Measurements from ENCODE around the gene CLTRN.

Gene CLTRN

GRCh38 chrX:15619053-15619755 lies 45.4 kb downstream of the CLTRN start:
- DNase-seq (ENCODE audit: insufficient read length, low spot score) (no peak), FAIRE-seq (no peak)
- TF ChIP-seq, protein P1, sequence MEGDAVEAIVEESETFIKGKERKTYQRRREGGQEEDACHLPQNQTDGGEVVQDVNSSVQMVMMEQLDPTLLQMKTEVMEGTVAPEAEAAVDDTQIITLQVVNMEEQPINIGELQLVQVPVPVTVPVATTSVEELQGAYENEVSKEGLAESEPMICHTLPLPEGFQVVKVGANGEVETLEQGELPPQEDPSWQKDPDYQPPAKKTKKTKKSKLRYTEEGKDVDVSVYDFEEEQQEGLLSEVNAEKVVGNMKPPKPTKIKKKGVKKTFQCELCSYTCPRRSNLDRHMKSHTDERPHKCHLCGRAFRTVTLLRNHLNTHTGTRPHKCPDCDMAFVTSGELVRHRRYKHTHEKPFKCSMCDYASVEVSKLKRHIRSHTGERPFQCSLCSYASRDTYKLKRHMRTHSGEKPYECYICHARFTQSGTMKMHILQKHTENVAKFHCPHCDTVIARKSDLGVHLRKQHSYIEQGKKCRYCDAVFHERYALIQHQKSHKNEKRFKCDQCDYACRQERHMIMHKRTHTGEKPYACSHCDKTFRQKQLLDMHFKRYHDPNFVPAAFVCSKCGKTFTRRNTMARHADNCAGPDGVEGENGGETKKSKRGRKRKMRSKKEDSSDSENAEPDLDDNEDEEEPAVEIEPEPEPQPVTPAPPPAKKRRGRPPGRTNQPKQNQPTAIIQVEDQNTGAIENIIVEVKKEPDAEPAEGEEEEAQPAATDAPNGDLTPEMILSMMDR (IDR thresholded peaks at IDR 0.05; ENCODE audit: insufficient read depth, missing control alignments): no peak

GRCh38 chrX:15617111-15617510 lies 47.5 kb downstream of the CLTRN start:
- FAIRE-seq: no peak
- TF ChIP-seq, protein P1 (IDR thresholded peaks at IDR 0.05; ENCODE audit: insufficient read depth, missing control alignments): no peak

GRCh38 chrX:15616531-15616930 lies 48.1 kb downstream of the CLTRN start:
- TF ChIP-seq, protein P1 (IDR thresholded peaks at IDR 0.05; ENCODE audit: insufficient read depth, missing control alignments): no peak
- FAIRE-seq: no peak
- no peak for DNase-seq (ENCODE audit: insufficient read length, low spot score)

More at GRCh38 chrX:15617111-15617510, 47.5 kb downstream of the CLTRN start:
- no peak for DNase-seq (ENCODE audit: insufficient read length, low spot score)

GRCh38 chrX:15607067-15607466 lies 57.5 kb downstream of the CLTRN start:
- no peak for DNase-seq (ENCODE audit: insufficient read length, low spot score)
- FAIRE-seq: no peak
- TF ChIP-seq, protein P1 (IDR thresholded peaks at IDR 0.05; ENCODE audit: insufficient read depth, missing control alignments): no peak

GRCh38 chrX:15606136-15606535 lies 58.5 kb downstream of the CLTRN start:
- no peak for DNase-seq (ENCODE audit: insufficient read length, low spot score)
- FAIRE-seq: no peak
- TF ChIP-seq, protein P1 (IDR thresholded peaks at IDR 0.05; ENCODE audit: insufficient read depth, missing control alignments): no peak

DNA sequence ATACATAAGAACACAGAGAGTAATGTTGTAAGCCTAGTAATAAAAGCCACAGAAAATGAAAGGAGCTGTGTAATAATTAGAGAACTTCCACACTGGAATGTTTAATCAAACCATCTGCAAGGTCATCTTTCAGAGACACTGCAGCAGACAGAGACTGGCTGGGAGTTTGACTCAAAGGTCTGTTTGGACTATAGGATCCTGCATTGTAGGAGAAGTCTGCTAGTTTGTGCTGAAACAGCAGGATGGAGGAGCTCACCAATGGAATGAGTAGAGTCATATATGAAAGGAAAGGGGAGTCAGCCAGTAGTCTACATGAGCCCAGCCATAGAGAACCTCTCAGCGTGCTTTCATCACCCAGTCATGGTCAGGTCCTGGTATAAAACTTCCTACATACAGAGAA lies 59.4 kb downstream of the CLTRN start:
- TF ChIP-seq, protein P1 (IDR thresholded peaks at IDR 0.05; ENCODE audit: insufficient read depth, missing control alignments): no peak
- DNase-seq (ENCODE audit: insufficient read length, low spot score) (no peak), FAIRE-seq (no peak)

DNA sequence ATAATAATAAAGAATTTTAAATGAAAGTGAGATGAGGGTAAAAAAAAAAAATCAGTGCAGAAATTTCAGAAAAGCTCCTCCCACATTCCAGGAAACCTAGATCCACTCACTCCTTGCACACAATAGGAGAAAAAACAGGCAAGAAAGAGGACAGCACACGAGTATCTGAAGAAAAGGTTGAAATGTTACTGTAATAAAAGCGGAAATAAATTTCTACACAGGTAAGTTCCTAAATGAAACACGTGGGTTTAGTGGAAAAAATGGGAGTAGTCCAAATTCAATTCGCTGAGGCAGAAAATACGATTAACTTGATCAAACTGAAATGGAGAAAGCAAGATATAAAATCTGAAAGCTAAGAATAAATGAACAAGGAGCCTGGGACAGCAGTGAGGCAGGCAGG lies 61.8 kb downstream of the CLTRN start:
- TF ChIP-seq, protein P1 (IDR thresholded peaks at IDR 0.05; ENCODE audit: insufficient read depth, missing control alignments): no peak

More for the DNA sequence above, 61.8 kb downstream of the CLTRN start:
- FAIRE-seq (no peak), DNase-seq (ENCODE audit: insufficient read length, low spot score) (no peak)
